Naive B cell (primary cell): Measurements from ENCODE around the gene AGBL3. TPM values are rescaled to one million over a fixed set of nuclear protein-coding genes. Genes with fewer than 3 reads are reported as not detected.
A peak's percentile ranks its signal among the peaks of the same experiment; 100 is the strongest.
"Not testable (repeated sequence)": the region's sequence is repeated elsewhere in the genome, so short reads cannot be mapped to it uniquely, and the experiment has no call there.

Experiments used
- ATAC-seq, 2 donors: fragments of 150-1000 bp; cut with Tn5 transposase; 2 replicates each; pipeline ENCODE4 v1.10.0; 2021; ENCODE audit warnings: low read depth in 2 of 2, mild to moderate bottlenecking in 2 of 2, moderate library complexity in 2 of 2
- DNase-seq: peaks from one replicate; pipeline ENCODE4 v3.0.0; 2022
- H3K27ac Mint-ChIP-seq, 6 donors: one replicate each; pipeline ENCODE4 v1.8.0; 2020 to 2022; ENCODE audit warnings: mild to moderate bottlenecking in 6 of 6, mixed read lengths in 6 of 6, moderate library complexity in 5 of 6, inconsistent platforms in 2 of 6
- H3K27me3 Mint-ChIP-seq, 3 donors: one replicate each; pipeline ENCODE4 v1.8.0; 2021 to 2022; ENCODE audit warnings: mixed read lengths in 3 of 3, mild to moderate bottlenecking in 1 of 3
- H3K36me3 Mint-ChIP-seq, 2 donors: one replicate each; pipeline ENCODE4 v1.8.0; 2020 to 2022; ENCODE audit warnings: mixed read lengths in 2 of 2, inconsistent platforms in 1 of 2, mild to moderate bottlenecking in 1 of 2
- H3K4me1 Mint-ChIP-seq, 3 donors: one replicate each; pipeline ENCODE4 v1.8.0; 2020 to 2022; ENCODE audit warnings: mixed read lengths in 3 of 3, inconsistent platforms in 1 of 3, mild to moderate bottlenecking in 1 of 3, moderate library complexity in 1 of 3
- H3K4me3 Mint-ChIP-seq, 8 donors: one replicate each; pipeline ENCODE4 v1.8.0; 2020 to 2022; ENCODE audit warnings: mild to moderate bottlenecking in 8 of 8, mixed read lengths in 8 of 8, moderate library complexity in 8 of 8, inconsistent platforms in 2 of 8
- H3K9me3 Mint-ChIP-seq, 7 donors: one replicate each; pipeline ENCODE4 v1.8.0; 2020 to 2022; ENCODE audit warnings: mixed read lengths in 7 of 7, mild to moderate bottlenecking in 5 of 7, inconsistent platforms in 2 of 7, moderate library complexity in 1 of 7
- polyA plus RNA-seq, 6 donors: library from polyadenylated mRNA; unstranded; fragments of 300-500 nt; fragmentation: Illumina TruSeq; gene quantifications; one replicate each; pipeline ENCODE4 v1.2.3, GENCODE V29; 2021; ENCODE audit warnings: low read depth in 6 of 6

The AGBL3 gene
- polyA plus RNA-seq, 6 donors from 2014 or later = 0.65 to 1.5 (median 1.1) TPM; not detected in 2

DNA sequence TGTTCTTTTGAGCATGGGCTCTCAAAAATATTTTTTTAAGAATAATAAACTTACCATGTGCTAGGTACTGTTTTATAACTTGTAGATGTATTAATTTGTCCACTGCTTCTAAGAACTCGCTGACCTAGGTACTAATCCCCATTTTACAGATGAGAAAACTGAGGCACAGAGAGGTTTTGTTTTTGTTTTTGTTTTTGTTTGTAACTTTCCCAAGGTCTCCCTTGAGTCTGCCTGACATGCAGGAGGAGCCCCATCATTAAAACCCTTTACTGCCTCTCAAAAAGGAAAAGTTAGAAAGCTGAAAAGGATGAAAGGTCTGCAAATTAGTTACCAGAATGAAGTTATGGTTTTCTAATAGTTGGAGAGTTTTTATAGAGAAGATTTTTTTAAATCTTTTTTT is 38.5 kb upstream of the AGBL3 start:
- H3K9me3 Mint-ChIP-seq = no peaks in the 10 kb centered on the region
- H3K27ac Mint-ChIP-seq = no peak overlapping the region

GRCh38 chr7:134948246-134948645 is 38.1 kb upstream of the AGBL3 start:
- ATAC-seq = no peak
- Mint-ChIP-seq H3K4me1 (no peaks in the 10 kb centered on the region), H3K4me3 (no peak overlapping the region), H3K9me3 (no peaks in the 10 kb centered on the region), H3K27ac (no peak overlapping the region), H3K27me3 (peaks cover 0 to 7% (median 4%) of the 10 kb centered on the region in 3 donors), H3K36me3 (no peaks in the 10 kb centered on the region)
- no peak for DNase-seq

More for the DNA sequence above, 38.5 kb upstream of the AGBL3 start:
- Mint-ChIP-seq H3K4me1 (no peaks in the 10 kb centered on the region), H3K27me3 (peaks cover 0 to 7% (median 4%) of the 10 kb centered on the region in 3 donors), H3K4me3 (no peak overlapping the region), H3K36me3 (no peaks in the 10 kb centered on the region)
- ATAC-seq (no peak), DNase-seq (no peak)

DNA sequence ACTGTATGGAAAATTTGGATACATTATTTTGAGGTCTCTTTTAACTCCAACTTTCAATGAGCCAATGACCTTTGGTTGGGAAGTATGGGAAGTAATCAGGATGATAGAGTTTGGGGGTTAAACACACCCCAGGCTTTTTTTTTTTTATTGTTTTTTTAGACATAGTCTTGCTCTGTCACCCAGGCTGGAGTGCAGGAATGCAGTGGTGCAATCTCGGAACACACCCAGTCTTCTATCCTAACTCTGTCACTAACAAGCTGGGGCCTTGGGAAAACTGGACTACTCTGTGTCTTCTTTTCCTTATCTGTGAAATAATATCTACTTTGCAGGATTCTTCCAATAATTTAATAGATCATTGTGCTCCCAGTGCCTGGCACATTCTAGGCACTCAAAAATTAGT is 37.6 kb upstream of the AGBL3 start:
- Mint-ChIP-seq H3K27me3 (peaks cover 0 to 7% (median 3%) of the 10 kb centered on the region in 3 donors), H3K27ac (no peak overlapping the region), H3K4me1 (no peaks in the 10 kb centered on the region), H3K4me3 (no peak overlapping the region), H3K9me3 (no peaks in the 10 kb centered on the region), H3K36me3 (no peaks in the 10 kb centered on the region)
- DNase-seq = no peak
- no peak for ATAC-seq

DNA sequence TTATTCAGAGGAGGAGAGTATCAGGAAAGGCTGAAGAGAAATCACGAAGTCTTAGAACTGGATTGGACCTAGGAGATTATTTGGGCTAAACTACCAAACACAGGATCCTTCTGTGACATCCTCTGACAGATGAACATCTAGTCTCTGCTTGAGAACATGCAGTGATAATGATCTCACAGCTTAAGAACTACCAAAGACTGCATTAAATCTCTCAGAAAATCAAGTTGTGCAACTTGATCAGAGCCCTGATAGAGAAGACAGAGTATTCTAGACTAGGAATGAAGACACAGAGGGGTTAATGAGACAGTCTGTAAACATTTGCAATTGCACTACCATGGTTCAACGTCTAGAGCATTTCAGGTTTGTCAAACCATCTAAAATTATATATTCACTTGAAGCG is 37.1 kb upstream of the AGBL3 start:
- no peak overlapping the region for H3K4me3 Mint-ChIP-seq
- H3K36me3 Mint-ChIP-seq = no peaks in the 10 kb centered on the region
- no peak for DNase-seq
- ATAC-seq = no peak
- H3K27ac Mint-ChIP-seq = no peak overlapping the region
- H3K27me3 Mint-ChIP-seq = peaks cover 0 to 7% (median 0%) of the 10 kb centered on the region in 3 donors
- H3K9me3 Mint-ChIP-seq = no peaks in the 10 kb centered on the region
- H3K4me1 Mint-ChIP-seq = no peaks in the 10 kb centered on the region

DNA sequence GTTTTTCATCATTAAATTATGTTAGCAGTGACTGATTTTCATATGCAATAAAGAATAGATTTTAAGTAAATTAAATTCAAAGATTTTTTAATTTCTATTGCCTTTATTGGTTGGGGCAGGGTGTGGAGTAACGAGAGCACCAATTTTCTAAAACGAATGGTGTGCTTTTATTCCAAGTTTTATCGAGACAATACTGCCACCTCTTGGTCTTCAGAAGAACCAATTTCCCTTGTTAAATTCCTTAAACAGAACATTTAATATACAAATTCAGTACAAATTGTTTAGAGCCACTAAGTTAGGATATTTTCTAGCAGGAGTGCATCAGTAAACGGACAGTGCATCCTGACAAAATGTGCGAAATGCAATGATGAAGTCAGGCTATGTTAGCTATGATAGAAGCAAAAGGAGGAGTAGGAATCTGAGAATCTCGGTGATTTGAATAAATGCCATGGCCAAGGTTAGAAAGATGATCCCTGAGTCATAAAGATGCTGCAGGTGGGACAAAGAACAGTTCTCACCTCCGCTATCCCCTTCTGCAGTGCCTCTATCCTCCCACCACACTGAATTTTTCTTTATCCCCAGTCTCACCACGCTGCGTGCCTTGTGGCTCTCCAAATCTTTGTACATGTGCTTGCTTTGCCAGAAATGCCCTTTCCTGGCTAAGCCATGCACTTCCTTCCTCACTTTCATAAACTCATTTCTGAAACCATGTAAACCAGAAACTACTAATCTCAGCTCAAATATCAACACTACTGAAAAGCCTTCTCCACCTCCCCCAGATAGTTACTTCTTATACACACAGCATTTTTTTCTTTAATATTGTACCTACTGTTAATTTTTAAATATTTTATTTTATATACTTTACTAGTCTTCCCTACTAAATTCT is 31.9 kb upstream of the AGBL3 start:
- DNase-seq (peak; percentile 3), ATAC-seq (no peak)
- H3K27me3 Mint-ChIP-seq = no peaks in the 10 kb centered on the region
- no peak overlapping the region for H3K4me3 Mint-ChIP-seq
- H3K27ac Mint-ChIP-seq = peak overlapping the region in 1 of 6 donors; percentile 35
- no peaks in the 10 kb centered on the region for H3K36me3 Mint-ChIP-seq
- no peaks in the 10 kb centered on the region for H3K4me1 Mint-ChIP-seq
- H3K9me3 Mint-ChIP-seq = peaks cover 0 to 6% (median 0%) of the 10 kb centered on the region in 7 donors

DNA sequence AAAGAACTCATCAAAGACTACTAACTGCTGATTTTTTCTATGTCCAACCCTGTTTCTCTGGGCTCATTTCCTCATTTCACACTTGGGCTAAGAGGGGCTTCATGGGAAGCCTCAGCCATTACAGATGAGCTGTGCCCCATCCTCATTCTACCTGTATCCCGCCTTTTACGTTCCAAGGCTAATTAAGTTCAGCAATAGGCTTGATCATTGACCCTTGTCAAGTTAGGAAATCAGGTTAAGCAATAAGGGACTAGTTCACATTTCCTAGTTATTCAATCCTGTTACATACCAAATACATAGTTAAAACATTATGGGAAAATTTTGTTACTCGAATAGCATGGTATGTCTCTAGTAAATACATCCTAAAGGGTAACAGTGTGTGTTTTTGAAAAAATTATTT is 29.3 kb upstream of the AGBL3 start:
- no peaks in the 10 kb centered on the region for H3K4me1 Mint-ChIP-seq
- no peak overlapping the region for H3K4me3 Mint-ChIP-seq
- no peak for DNase-seq
- no peaks in the 10 kb centered on the region for H3K36me3 Mint-ChIP-seq
- H3K27me3 Mint-ChIP-seq = no peaks in the 10 kb centered on the region
- peaks cover 0 to 6% (median 0%) of the 10 kb centered on the region in 7 donors for H3K9me3 Mint-ChIP-seq
- ATAC-seq = no peak
- no peak overlapping the region for H3K27ac Mint-ChIP-seq

DNA sequence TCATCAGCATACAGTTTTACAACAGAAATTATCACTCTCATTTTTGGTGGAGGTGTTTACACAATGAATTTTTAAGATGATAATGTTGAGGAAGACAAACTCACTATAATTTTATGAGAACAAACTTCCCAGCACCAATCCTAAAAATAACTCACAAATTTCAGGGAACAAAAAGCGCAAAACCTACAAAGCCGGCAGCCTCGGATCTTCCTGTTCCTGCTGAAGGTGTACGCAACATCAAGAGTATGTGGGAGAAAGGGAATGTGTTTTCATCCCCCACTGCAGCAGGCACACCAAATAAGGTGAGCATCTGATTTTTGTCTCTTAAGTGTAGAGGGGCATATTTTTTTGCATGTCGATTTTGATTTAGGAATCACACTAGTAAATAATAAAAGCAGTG is 26.5 kb upstream of the AGBL3 start:
- no peaks in the 10 kb centered on the region for H3K4me1 Mint-ChIP-seq
- no peak for ATAC-seq

GRCh38 chr7:134962270-134962780 is 24.0 kb upstream of the AGBL3 start:
- Mint-ChIP-seq H3K36me3 (no peaks in the 10 kb centered on the region), H3K4me1 (no peaks in the 10 kb centered on the region), H3K4me3 (no peak overlapping the region), H3K9me3 (no peaks in the 10 kb centered on the region), H3K27me3 (peaks cover 6 to 10% (median 9%) of the 10 kb centered on the region in 3 donors), H3K27ac (no peak overlapping the region)
- ATAC-seq (no peak), DNase-seq (no peak)

More for the DNA sequence above, 26.5 kb upstream of the AGBL3 start:
- no peak for DNase-seq
- Mint-ChIP-seq H3K9me3 (peaks cover 0 to 6% (median 0%) of the 10 kb centered on the region in 7 donors), H3K27ac (no peak overlapping the region), H3K27me3 (peaks cover 6 to 10% (median 9%) of the 10 kb centered on the region in 3 donors), H3K4me3 (no peak overlapping the region), H3K36me3 (no peaks in the 10 kb centered on the region)

GRCh38 chr7:134963036-134963435 is 23.3 kb upstream of the AGBL3 start:
- H3K36me3 Mint-ChIP-seq = no peaks in the 10 kb centered on the region

GRCh38 chr7:134966691-134967090 is 19.6 kb upstream of the AGBL3 start:
- Mint-ChIP-seq H3K36me3 (no peaks in the 10 kb centered on the region), H3K27me3 (peaks cover 6 to 10% (median 9%) of the 10 kb centered on the region in 3 donors), H3K27ac (no peak overlapping the region), H3K9me3 (no peaks in the 10 kb centered on the region), H3K4me3 (no peak overlapping the region), H3K4me1 (no peaks in the 10 kb centered on the region)
- DNase-seq (no peak), ATAC-seq (no peak)

More at GRCh38 chr7:134963036-134963435, 23.3 kb upstream of the AGBL3 start:
- Mint-ChIP-seq H3K9me3 (no peaks in the 10 kb centered on the region), H3K27ac (no peak overlapping the region), H3K4me1 (no peaks in the 10 kb centered on the region), H3K27me3 (peaks cover 6 to 10% (median 9%) of the 10 kb centered on the region in 3 donors), H3K4me3 (no peak overlapping the region)
- DNase-seq (no peak), ATAC-seq (no peak)

- Mint-ChIP-seq H3K27me3 (peaks cover 9 to 16% (median 12%) of the 10 kb centered on the region in 3 donors), H3K27ac (no peak overlapping the region), H3K36me3 (no peaks in the 10 kb centered on the region), H3K4me1 (no peaks in the 10 kb centered on the region), H3K9me3 (no peaks in the 10 kb centered on the region), H3K4me3 (no peak overlapping the region)
- ATAC-seq (no peak), DNase-seq (no peak)
These were observed 18.2 kb upstream of the AGBL3 start for GRCh38 chr7:134968110-134968509.

- H3K27ac Mint-ChIP-seq, H3K9me3 Mint-ChIP-seq, ATAC-seq, H3K36me3 Mint-ChIP-seq, H3K4me3 Mint-ChIP-seq, DNase-seq: not testable (repeated sequence)
- peaks cover 0 to 13% (median 12%) of the 10 kb centered on the region in 3 donors for H3K4me1 Mint-ChIP-seq
- peaks cover 0 to 22% (median 8%) of the 10 kb centered on the region in 3 donors for H3K27me3 Mint-ChIP-seq
These were observed 4.7 kb upstream of the AGBL3 start for GRCh38 chr7:134981645-134982044.

DNA sequence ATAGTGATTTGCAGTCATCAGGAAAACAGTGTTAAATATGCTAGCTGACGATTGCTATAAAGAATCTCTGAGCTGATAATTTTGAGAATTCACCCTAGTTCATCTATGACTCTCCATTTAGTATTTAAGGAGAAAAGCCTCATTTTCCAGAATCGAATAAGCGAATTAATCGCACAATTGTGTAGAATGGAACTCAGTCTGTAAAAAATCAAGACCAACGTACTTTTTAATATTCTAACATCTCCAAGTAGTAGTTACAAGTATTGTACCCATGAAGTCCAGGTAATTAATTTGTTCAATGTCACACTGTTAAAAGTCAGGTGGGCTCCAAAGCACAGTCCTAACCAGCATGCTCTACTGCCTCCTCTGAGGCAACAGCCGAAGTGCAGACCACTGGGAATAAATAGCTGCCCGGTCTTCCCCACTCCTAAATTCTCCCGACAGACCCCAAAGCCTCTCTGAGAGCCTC is 380 bp upstream of the AGBL3 start:
- peaks cover 0 to 2% (median 0%) of the 10 kb centered on the region in 7 donors for H3K9me3 Mint-ChIP-seq
- peak; percentile 62 to 68 for ATAC-seq
- peak overlapping the region; percentile 81 to 99 (median 98) for H3K27ac Mint-ChIP-seq
- peak overlapping the region; percentile 96 to 100 (median 98) for H3K4me3 Mint-ChIP-seq
- H3K4me1 Mint-ChIP-seq = peaks cover 4 to 26% (median 24%) of the 10 kb centered on the region in 3 donors
- no peaks in the 10 kb centered on the region for H3K27me3 Mint-ChIP-seq
- no peak for DNase-seq
- H3K36me3 Mint-ChIP-seq = peaks cover 0 to 5% of the 10 kb centered on the region in 2 donors

GRCh38 chr7:134988161-134988560 is 1.9 kb downstream of the AGBL3 start:
- Mint-ChIP-seq H3K36me3 (peaks cover 0 to 5% of the 10 kb centered on the region in 2 donors), H3K27ac (no peak overlapping the region), H3K4me1 (peaks cover 16 to 40% (median 34%) of the 10 kb centered on the region in 3 donors), H3K27me3 (no peaks in the 10 kb centered on the region), H3K9me3 (no peaks in the 10 kb centered on the region), H3K4me3 (no peak overlapping the region)
- no peak for ATAC-seq
- no peak for DNase-seq
